ENCODE data around the gene PHKG1.
"Not testable (repeated sequence)": the region's sequence is repeated elsewhere in the genome, so short reads cannot be mapped to it uniquely, and the experiment has no call there.

Gene PHKG1

DNA sequence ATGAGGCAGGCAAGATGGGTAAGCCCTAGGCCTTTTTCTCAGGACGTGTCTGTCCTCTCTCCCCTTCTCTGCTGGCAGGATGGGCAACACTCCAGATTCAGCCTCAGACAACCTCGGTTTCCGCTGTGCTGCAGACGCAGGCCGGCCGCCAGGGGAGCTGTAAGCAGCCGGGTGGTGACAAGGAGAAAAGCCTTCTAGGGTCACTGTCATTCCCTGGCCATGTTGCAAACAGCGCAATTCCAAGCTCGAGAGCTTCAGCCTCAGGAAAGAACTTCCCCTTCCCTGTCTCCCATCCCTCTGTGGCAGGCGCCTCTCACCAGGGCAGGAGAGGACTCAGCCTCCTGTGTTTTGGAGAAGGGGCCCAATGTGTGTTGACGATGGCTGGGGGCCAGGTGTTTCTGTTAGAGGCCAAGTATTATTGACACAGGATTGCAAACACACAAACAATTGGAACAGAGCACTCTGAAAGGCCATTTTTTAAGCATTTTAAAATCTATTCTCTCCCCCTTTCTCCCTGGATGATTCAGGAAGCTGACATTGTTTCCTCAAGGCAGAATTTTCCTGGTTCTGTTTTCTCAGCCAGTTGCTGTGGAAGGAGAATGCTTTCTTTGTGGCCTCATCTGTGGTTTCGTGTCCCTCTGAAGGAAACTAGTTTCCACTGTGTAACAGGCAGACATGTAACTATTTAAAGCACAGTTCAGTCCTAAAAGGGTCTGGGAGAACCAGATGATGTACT is 13.1 kb downstream of the PHKG1 start:
- TF ChIP-seq, protein P1, sequence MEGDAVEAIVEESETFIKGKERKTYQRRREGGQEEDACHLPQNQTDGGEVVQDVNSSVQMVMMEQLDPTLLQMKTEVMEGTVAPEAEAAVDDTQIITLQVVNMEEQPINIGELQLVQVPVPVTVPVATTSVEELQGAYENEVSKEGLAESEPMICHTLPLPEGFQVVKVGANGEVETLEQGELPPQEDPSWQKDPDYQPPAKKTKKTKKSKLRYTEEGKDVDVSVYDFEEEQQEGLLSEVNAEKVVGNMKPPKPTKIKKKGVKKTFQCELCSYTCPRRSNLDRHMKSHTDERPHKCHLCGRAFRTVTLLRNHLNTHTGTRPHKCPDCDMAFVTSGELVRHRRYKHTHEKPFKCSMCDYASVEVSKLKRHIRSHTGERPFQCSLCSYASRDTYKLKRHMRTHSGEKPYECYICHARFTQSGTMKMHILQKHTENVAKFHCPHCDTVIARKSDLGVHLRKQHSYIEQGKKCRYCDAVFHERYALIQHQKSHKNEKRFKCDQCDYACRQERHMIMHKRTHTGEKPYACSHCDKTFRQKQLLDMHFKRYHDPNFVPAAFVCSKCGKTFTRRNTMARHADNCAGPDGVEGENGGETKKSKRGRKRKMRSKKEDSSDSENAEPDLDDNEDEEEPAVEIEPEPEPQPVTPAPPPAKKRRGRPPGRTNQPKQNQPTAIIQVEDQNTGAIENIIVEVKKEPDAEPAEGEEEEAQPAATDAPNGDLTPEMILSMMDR (conservative IDR thresholded peaks at IDR 0.05; ENCODE audit: low read length) = peak; percentile 81
- peak; percentile 85 for DNase-seq (ENCODE audit: low read depth)
- no peak overlapping the region for H3K4me3 ChIP-seq (ENCODE audit: low read length)

DNA sequence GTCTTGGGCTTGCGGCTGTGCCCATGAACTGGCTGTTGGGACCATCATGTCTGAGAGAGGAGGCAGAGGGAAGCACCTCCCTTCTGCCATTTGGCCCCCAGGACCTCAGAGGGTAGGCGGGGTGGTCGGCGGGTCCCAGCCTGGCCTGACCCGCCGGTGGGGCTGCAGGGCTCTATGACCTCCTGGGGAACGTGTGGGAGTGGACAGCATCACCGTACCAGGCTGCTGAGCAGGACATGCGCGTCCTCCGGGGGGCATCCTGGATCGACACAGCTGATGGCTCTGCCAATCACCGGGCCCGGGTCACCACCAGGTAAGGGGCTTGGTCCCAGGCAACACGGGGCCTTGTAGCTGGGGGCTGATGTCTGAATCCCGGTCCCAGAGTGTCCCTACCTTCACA is 14.6 kb downstream of the PHKG1 start:
- H3K4me3 ChIP-seq (ENCODE audit: low read length) = no peak overlapping the region
- TF ChIP-seq, protein P1 (conservative IDR thresholded peaks at IDR 0.05; ENCODE audit: low read length) = no peak
- DNase-seq (ENCODE audit: low read depth) = no peak

DNA sequence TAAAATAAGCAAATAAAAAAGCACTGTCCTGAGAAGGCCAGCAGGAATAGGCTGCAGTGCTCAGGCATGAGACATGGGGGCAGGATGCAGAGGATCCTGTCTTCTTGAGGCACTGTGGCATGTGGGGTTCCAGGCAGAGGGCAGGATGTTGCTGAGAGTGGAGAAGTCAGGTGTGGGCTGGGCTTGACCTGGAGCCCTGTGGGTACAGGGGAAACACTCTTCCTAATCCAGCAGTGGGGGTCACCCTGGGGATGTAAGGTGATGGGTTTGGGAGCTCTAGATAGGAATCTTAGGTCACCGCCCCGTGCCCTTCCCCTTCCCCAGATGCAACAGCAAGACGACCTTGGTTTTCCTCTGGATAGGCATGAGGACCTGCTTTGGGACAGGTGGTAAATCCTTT is 15.1 kb downstream of the PHKG1 start:
- TF ChIP-seq, protein P1 (conservative IDR thresholded peaks at IDR 0.05; ENCODE audit: low read length) = no peak
- no peak for DNase-seq (ENCODE audit: low read depth)
- no peak overlapping the region for H3K4me3 ChIP-seq (ENCODE audit: low read length)

GRCh38 chr7:56074371-56074791 is 18.4 kb downstream of the PHKG1 start:
- no peak overlapping the region for H3K4me3 ChIP-seq (ENCODE audit: low read length)
- TF ChIP-seq, protein P1 (conservative IDR thresholded peaks at IDR 0.05; ENCODE audit: low read length) = peak; percentile 95
- peak; percentile 76 for DNase-seq (ENCODE audit: low read depth)

GRCh38 chr7:56066376-56066775 is 26.4 kb downstream of the PHKG1 start:
- not testable (repeated sequence) for DNase-seq (ENCODE audit: low read depth); H3K4me3 ChIP-seq (ENCODE audit: low read length)

DNA sequence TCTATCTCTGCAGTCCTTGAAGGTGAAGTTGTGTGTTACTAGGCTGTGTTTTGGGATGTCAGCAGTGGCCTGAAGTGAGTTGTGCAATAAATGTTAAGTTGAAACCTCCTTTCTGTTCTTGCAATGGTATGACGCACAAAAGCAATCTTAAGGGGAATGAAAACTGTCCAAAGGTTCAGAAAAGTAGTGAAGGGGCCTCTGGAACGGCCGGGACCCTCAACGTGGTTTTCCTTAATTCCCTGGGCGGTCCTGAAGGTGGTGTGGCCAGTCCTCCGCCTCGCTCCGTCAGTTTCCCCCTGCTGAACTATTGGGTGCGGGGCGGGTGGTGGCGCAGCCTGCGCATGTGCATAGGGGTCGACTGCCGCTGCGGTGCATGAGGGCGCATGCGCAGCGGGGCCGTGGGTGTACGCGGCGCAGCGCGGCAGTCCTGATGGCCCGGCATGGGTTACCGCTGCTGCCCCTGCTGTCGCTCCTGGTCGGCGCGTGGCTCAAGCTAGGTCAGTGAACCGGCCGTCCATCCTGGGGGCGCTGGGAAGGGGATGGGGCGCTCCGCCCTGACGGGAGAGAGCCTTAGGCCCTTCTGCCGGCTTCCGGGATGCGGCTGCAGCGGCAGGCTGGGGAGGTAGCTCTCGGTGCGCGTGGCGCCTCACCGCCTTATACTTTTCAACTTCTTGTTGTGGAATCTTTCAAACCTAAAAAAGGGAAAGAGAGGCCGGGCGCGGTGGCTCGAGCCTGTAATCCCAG is 28.7 kb downstream of the PHKG1 start, which contains the start of gene SUMF2:
Gene SUMF2 (plus strand): TSS at position 405 of the 744 bp plus-strand sequence. CDS start 26 bp downstream, at position 431.
- peak within 1 kb of the TSS; percentile 93 for H3K4me3 ChIP-seq (ENCODE audit: low read length)
- DNase-seq (ENCODE audit: low read depth) = peak; percentile 85
- TF ChIP-seq, protein P1 (conservative IDR thresholded peaks at IDR 0.05; ENCODE audit: low read length) = peak; percentile 17; the same call in 1 of the 2 replicates

GRCh38 chr7:56063500-56063881 is 29.3 kb downstream of the PHKG1 start:
- TF ChIP-seq, protein P1 (conservative IDR thresholded peaks at IDR 0.05; ENCODE audit: low read length) = no peak

More at GRCh38 chr7:56063500-56063881, 29.3 kb downstream of the PHKG1 start:
- DNase-seq (ENCODE audit: low read depth) = no peak
- H3K4me3 ChIP-seq (ENCODE audit: low read length) = no peak overlapping the region

Measured in AG10803 (cell line).